ENCODE data around the gene JMJD7.

JMJD7 gene

DNA sequence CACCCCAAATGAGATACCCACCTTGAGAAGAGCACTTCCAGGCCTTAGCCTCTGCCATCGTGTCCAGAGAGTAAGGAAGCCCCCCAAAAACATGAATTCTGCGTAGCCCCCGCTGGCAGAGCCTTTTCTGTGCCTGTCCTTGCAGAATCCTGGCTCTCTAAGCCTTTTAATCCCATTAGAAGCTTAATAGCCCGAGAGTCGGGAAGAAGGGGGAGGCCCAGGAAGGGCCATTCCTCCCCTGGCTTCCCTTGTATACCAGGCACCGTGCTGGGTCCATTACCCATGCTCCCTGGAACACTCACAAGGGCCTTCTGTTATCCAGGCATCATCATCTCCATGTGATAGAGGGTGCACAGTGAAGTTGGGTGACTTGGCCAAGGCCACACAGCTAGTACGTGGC is 58.8 kb downstream of the JMJD7 start:
- DNase-seq = no peak

DNA sequence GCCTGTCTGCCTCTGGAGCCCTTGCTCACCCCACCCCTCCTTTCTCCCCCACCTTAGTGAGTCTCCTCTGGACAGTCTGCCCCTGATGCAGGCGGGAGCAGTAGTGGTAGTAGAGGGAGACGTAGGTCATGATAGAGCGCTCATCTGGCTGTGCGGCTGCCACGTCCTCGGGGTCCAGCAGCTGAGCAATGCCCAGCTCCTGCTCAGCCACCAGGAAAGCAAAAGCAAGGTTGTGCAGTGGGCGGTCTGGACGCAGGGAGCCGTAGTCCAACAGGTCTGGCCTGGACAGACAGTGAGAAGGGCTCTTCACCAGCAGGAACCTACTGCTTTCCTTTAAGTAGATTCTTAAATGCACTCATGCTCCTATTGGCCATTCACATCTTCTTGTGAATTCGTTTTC is 59.3 kb downstream of the JMJD7 start:
- no peak for DNase-seq

Data from retina (tissue), 1 donor.